Measurements from ENCODE around the gene NFATC3. TPM values are rescaled to one million over a fixed set of nuclear protein-coding genes. Genes with fewer than 3 reads are reported as not detected.
A peak's percentile ranks its signal among the peaks of the same experiment; 100 is the strongest.

Gene NFATC3
- total and polyA plus RNA-seq, 10 donors: 12.4 to 89.7 (median 67.2) TPM

GRCh38 chr16:68055395-68055794, 29.8 kb upstream of the NFATC3 start:
- H3K9me3 ChIP-seq: no peaks in the 10 kb centered on the region
- H3K27ac ChIP-seq: no peak overlapping the region
- H3K36me3 ChIP-seq: peaks cover 0 to 96% (median 63%) of the 10 kb centered on the region in 6 donors
- WGBS, 5 donors: 86 to 95% (median 95%) methylated on average over 3 of the region's 3 CpGs
- peaks cover 0 to 36% (median 9%) of the 10 kb centered on the region in 6 donors for H3K4me1 ChIP-seq
- intact Hi-C loops (cut with DNase I; ENCODE audit: low total_unique reads): no loop called here
- TF ChIP-seq POLR2AphosphoS5 (IDR thresholded peaks at IDR 0.05) (no peak), POLR2A (IDR thresholded peaks at IDR 0.05) (no peak), CTCF (IDR thresholded peaks at IDR 0.05 in 8 of 11, conservative IDR thresholded peaks at IDR 0.05 in 3 of 11) (no peak)
- DNase-seq: no peak
- no peaks in the 10 kb centered on the region for H3K27me3 ChIP-seq (replicated peaks in 1 of 7)
- no peak overlapping the region for H3K4me3 ChIP-seq

- no peak for DNase-seq
- H3K27me3 ChIP-seq (replicated peaks in 1 of 7): no peaks in the 10 kb centered on the region
- intact Hi-C loops (cut with DNase I; ENCODE audit: low total_unique reads): no loop called here
- H3K27ac ChIP-seq: peak overlapping the region in 3 of 8 donors; percentile 16 to 82 (median 82)
- H3K4me3 ChIP-seq: no peak overlapping the region
- peaks cover 0 to 96% (median 36%) of the 10 kb centered on the region in 6 donors for H3K36me3 ChIP-seq
- no peaks in the 10 kb centered on the region for H3K9me3 ChIP-seq
- H3K4me1 ChIP-seq: peaks cover 7 to 64% (median 42%) of the 10 kb centered on the region in 6 donors
- no peak for TF ChIP-seq CTCF (IDR thresholded peaks at IDR 0.05 in 8 of 11, conservative IDR thresholded peaks at IDR 0.05 in 3 of 11)
- no peak for TF ChIP-seq POLR2AphosphoS5 (IDR thresholded peaks at IDR 0.05)
- no peak for TF ChIP-seq POLR2A (IDR thresholded peaks at IDR 0.05)
Observed at GRCh38 chr16:68059804-68060203, 25.4 kb upstream of the NFATC3 start.

GRCh38 chr16:68061396-68061795, 23.8 kb upstream of the NFATC3 start:
- WGBS, 5 donors: 59 to 76% (median 73%) methylated on average over 3 of the region's 3 CpGs

More at GRCh38 chr16:68061396-68061795, 23.8 kb upstream of the NFATC3 start:
- intact Hi-C loops (cut with DNase I; ENCODE audit: low total_unique reads): no loop called here
- peak; percentile 55 for DNase-seq
- peaks cover 0 to 96% (median 31%) of the 10 kb centered on the region in 6 donors for H3K36me3 ChIP-seq
- H3K27ac ChIP-seq: peak overlapping the region in 4 of 8 donors; percentile 70 to 82 (median 78)
- H3K4me3 ChIP-seq: no peak overlapping the region
- peaks cover 11 to 80% (median 50%) of the 10 kb centered on the region in 6 donors for H3K4me1 ChIP-seq
- no peaks in the 10 kb centered on the region for H3K27me3 ChIP-seq (replicated peaks in 1 of 7)
- TF ChIP-seq POLR2AphosphoS5 (IDR thresholded peaks at IDR 0.05) (no peak), CTCF (IDR thresholded peaks at IDR 0.05 in 8 of 11, conservative IDR thresholded peaks at IDR 0.05 in 3 of 11) (no peak), POLR2A (IDR thresholded peaks at IDR 0.05) (no peak)
- H3K9me3 ChIP-seq: no peaks in the 10 kb centered on the region

Measured in spleen (tissue), 11 donors.